ENCODE measurements around the gene ANGEL2.

The ANGEL2 gene

GRCh38 chr1:212950243-212951125 is 65.2 kb downstream of the ANGEL2 start, which contains the start of gene VASH2:
Gene VASH2 (plus strand): TSS chr1:212950541. CDS start chr1:212951543, 1,002 bp downstream.
- peak; percentile 87 to 93 (median 89) for DNase-seq

GRCh38 chr1:212949771-212950170 is 65.9 kb downstream of the ANGEL2 start:
- DNase-seq, result no peak

GRCh38 chr1:212946872-212947271 is 68.8 kb downstream of the ANGEL2 start:
- DNase-seq, result no peak

- no peak for DNase-seq
Observed at GRCh38 chr1:212945463-212946160, 70.1 kb downstream of the ANGEL2 start.

GRCh38 chr1:212945056-212945455 is 70.6 kb downstream of the ANGEL2 start:
- DNase-seq, result no peak

- no peak for DNase-seq
Observed at GRCh38 chr1:212944229-212944901, 71.3 kb downstream of the ANGEL2 start.

GRCh38 chr1:212943393-212943710 is 72.3 kb downstream of the ANGEL2 start:
- DNase-seq, result no peak

- DNase-seq, result no peak
Observed at GRCh38 chr1:212942679-212943392, 72.8 kb downstream of the ANGEL2 start.
